H1 (cell line): ENCODE measurements around the gene ANKRD13C. TPM values are rescaled to one million over a fixed set of nuclear protein-coding genes. Genes with fewer than 3 reads are reported as not detected.
A peak's percentile ranks its signal among the peaks of the same experiment; 100 is the strongest.
"Not testable (repeated sequence)": the region's sequence is repeated elsewhere in the genome, so short reads cannot be mapped to it uniquely, and the experiment has no call there.

Experiments used
- CTCF ChIA-PET: fragments of 300-600 bp; sonication (Branson Sonifier 250); formaldehyde crosslinking; loops from one replicate; lab custom pipeline; 2021; ENCODE audit not compliant: partially characterized antibody; lab: Charles Lee
- POLR2A ChIA-PET: fragments of 300-600 bp; sonication (Branson Sonifier 250); formaldehyde crosslinking; loops from one replicate; lab custom pipeline; 2021; ENCODE audit warnings: inconsistent platforms; ENCODE audit not compliant: partially characterized antibody; lab: Charles Lee
- DNase-seq, 2 experiments: peaks; one replicate each; pipeline versions ENCODE4 v3.0.0 to v3.0.0-alpha.2; 2010 to 2022; ENCODE audit warnings: low spot score in 2 of 2, low read depth in 1 of 2, mixed read lengths in 1 of 2
- FAIRE-seq: peaks from 2 replicates; lab custom pipeline; 2011; peaks lifted over from hg19 to GRCh38; lab: Jason Lieb, UNC
- H2AFZ ChIP-seq: 2 replicates; pipeline ENCODE4 v1.8.1; 2012; ENCODE audit warnings: low read length, inconsistent platforms
- H2AK5ac ChIP-seq: 2 replicates; pipeline ENCODE4 v1.6.1; 2013; ENCODE audit warnings: low read depth, low read length
- H2BK120ac ChIP-seq: replicated peaks from 2 replicates; pipeline ENCODE3; 2013; ENCODE audit warnings: low read depth, low read length, inconsistent platforms
- H2BK12ac ChIP-seq: 2 replicates; pipeline ENCODE4 v1.6.1; 2013; ENCODE audit warnings: low read depth, low read length
- H2BK15ac ChIP-seq: 2 replicates; pipeline ENCODE4 v1.6.1; 2013; ENCODE audit warnings: low read length
- H2BK20ac ChIP-seq: 2 replicates; pipeline ENCODE4 v1.6.1; 2013; ENCODE audit warnings: low read length
- H2BK5ac ChIP-seq: 2 replicates; pipeline ENCODE4 v1.6.1; 2013; ENCODE audit warnings: low read depth, low read length
- H3K14ac ChIP-seq: 2 replicates; pipeline ENCODE4 v1.6.1; 2013; ENCODE audit warnings: inconsistent platforms; ENCODE audit not compliant: insufficient read length
- H3K18ac ChIP-seq: 2 replicates; pipeline ENCODE4 v1.6.1; 2013; ENCODE audit warnings: low read length; ENCODE audit errors: extremely low read depth
- H3K23ac ChIP-seq: 2 replicates; pipeline ENCODE4 v1.6.1; 2013; ENCODE audit warnings: inconsistent platforms; ENCODE audit not compliant: insufficient read length
- H3K23me2 ChIP-seq: 2 replicates; pipeline ENCODE4 v1.6.1; 2013; ENCODE audit warnings: low read depth, low read length
- H3K27ac ChIP-seq: 2 replicates; pipeline ENCODE4 v1.6.1; 2011; ENCODE audit warnings: low read depth, low read length, inconsistent platforms
- H3K27me3 ChIP-seq, 4 experiments: replicated peaks in 1 of 4; 1 replicate in 1 of 4; 2 replicates in 3 of 4; pipeline versions ENCODE4 v1.6.1 to v1.8.1; 2011 to 2013; ENCODE audit warnings: low read length in 3 of 4, mild to moderate bottlenecking in 3 of 4, inconsistent platforms in 2 of 4, mixed read lengths in 2 of 4, moderate library complexity in 1 of 4; ENCODE audit not compliant: control insufficient read depth in 3 of 4, insufficient read depth in 3 of 4; ENCODE audit errors: extremely low read depth in 1 of 4
- H3K36me3 ChIP-seq, 4 experiments: 2 replicates each; pipeline versions ENCODE4 v1.6.1 to v1.8.1; 2011 to 2013; ENCODE audit warnings: mild to moderate bottlenecking in 4 of 4, low read length in 3 of 4, moderate library complexity in 2 of 4, control low read depth in 1 of 4, inconsistent platforms in 1 of 4; ENCODE audit not compliant: insufficient read depth in 4 of 4, control insufficient read depth in 2 of 4
- H3K4ac ChIP-seq: replicated peaks from 2 replicates; pipeline ENCODE3; 2013; ENCODE audit warnings: low read length, low read depth, mixed read lengths, inconsistent platforms; ENCODE audit not compliant: insufficient read length
- H3K4me1 ChIP-seq, 4 experiments: replicated peaks in 1 of 4; 1 replicate in 1 of 4; 2 replicates in 3 of 4; pipeline versions ENCODE4 v1.6.1 to v1.8.1; 2011 to 2013; ENCODE audit warnings: low read length in 3 of 4, inconsistent platforms in 2 of 4, mixed read lengths in 1 of 4; ENCODE audit not compliant: insufficient read depth in 4 of 4, control insufficient read depth in 3 of 4
- H3K4me2 ChIP-seq, 2 experiments: 2 replicates each; pipeline versions ENCODE4 v1.6.1 to v1.8.1; 2011 to 2013; ENCODE audit warnings: low read depth in 2 of 2, low read length in 2 of 2, control low read depth in 1 of 2, inconsistent platforms in 1 of 2, mild to moderate bottlenecking in 1 of 2; ENCODE audit not compliant: insufficient read depth in 1 of 2
- H3K4me3 ChIP-seq, 4 experiments: fragments of 200-600, 300-600 bp in 1 of 4; sonication (generic), shearing (Covaris generic), sonication (Bioruptor Twin) in 1 of 4; 2 replicates each; pipeline versions ENCODE4 v1.5.1 to v1.8.1; 2011 to 2016; ENCODE audit warnings: low read length in 4 of 4, low read depth in 3 of 4, control low read depth in 2 of 4, inconsistent platforms in 2 of 4, mild to moderate bottlenecking in 2 of 4, mixed read lengths in 1 of 4, moderate library complexity in 1 of 4; ENCODE audit not compliant: insufficient read depth in 2 of 4; ENCODE audit errors: extremely low read depth in 1 of 4
- H3K56ac ChIP-seq: replicated peaks from 2 replicates; pipeline ENCODE3; 2013; ENCODE audit warnings: low read depth, mild to moderate bottlenecking, mixed read lengths, low read length, inconsistent platforms; ENCODE audit not compliant: insufficient read length
- H3K79me1 ChIP-seq: 2 replicates; pipeline ENCODE4 v1.6.1; 2013; ENCODE audit warnings: low read depth, low read length, control low read depth
- H3K79me2 ChIP-seq, 2 experiments: 2 replicates each; pipeline versions ENCODE4 v1.6.1 to v1.8.1; 2012 to 2013; ENCODE audit warnings: low read length in 2 of 2, mild to moderate bottlenecking in 2 of 2, inconsistent platforms in 1 of 2; ENCODE audit not compliant: insufficient read depth in 2 of 2, control insufficient read depth in 1 of 2
- H3K9ac ChIP-seq, 4 experiments: replicated peaks in 1 of 4; 1 replicate in 1 of 4; 2 replicates in 3 of 4; pipeline versions ENCODE4 v1.6.1 to v1.8.1; 2011 to 2013; ENCODE audit warnings: low read depth in 3 of 4, low read length in 3 of 4, control low read depth in 2 of 4, mild to moderate bottlenecking in 2 of 4, moderate library complexity in 2 of 4, inconsistent platforms in 1 of 4; ENCODE audit errors: extremely low read depth in 1 of 4
- H3K9me3 ChIP-seq, 2 experiments: 2 replicates each; pipeline versions ENCODE4 v1.6.1 to v1.8.1; 2012 to 2013; ENCODE audit warnings: mild to moderate bottlenecking in 2 of 2, moderate library complexity in 2 of 2, control low read depth in 1 of 2, inconsistent platforms in 1 of 2, low read depth in 1 of 2, low read length in 1 of 2, mixed read lengths in 1 of 2; ENCODE audit not compliant: insufficient read depth in 2 of 2
- H4K20me1 ChIP-seq, 2 experiments: replicated peaks in 1 of 2; 2 replicates each; pipeline versions ENCODE3 to v1.8.1; 2011 to 2013; ENCODE audit warnings: inconsistent platforms in 2 of 2, low read length in 2 of 2, mild to moderate bottlenecking in 1 of 2; ENCODE audit not compliant: insufficient read depth in 2 of 2, control insufficient read depth in 1 of 2
- H4K5ac ChIP-seq: 2 replicates; pipeline ENCODE4 v1.6.1; 2013; ENCODE audit warnings: low read length, low read depth, mixed read lengths, inconsistent platforms; ENCODE audit not compliant: insufficient read length
- H4K8ac ChIP-seq: 2 replicates; pipeline ENCODE4 v1.8.0; 2013; ENCODE audit warnings: mild to moderate bottlenecking, moderate library complexity, low read length, inconsistent platforms; ENCODE audit not compliant: insufficient read depth; ENCODE audit errors: extremely low read depth
- H4K91ac ChIP-seq: replicated peaks from 2 replicates; pipeline ENCODE3; 2013; ENCODE audit warnings: low read length, mixed read lengths, inconsistent platforms; ENCODE audit not compliant: insufficient read length
- TEAD4 ChIP-seq: IDR thresholded peaks from 2 replicates; pipeline ENCODE4 v1.6.1; 2012; ENCODE audit warnings: low read depth, low read length, inconsistent platforms, mixed read lengths
- YY1 ChIP-seq: IDR thresholded peaks from 2 replicates; pipeline ENCODE4 v1.6.1; 2011; ENCODE audit warnings: low read depth, mild to moderate bottlenecking, low read length
- WGBS, 2 experiments: shearing (Covaris generic) in 1 of 2; methylation state at CpG; one replicate each; pipeline versions ENCODE4 v1.1.6 to v1.1.7; 2013 to 2015; ENCODE audit warnings: low lambda C conversion rate in 2 of 2, mixed read lengths in 2 of 2, inconsistent platforms in 1 of 2, low coverage in 1 of 2, missing lambda C conversion rate in 1 of 2; ENCODE audit not compliant: insufficient replicate concordance in 2 of 2, insufficient coverage in 1 of 2, insufficient read length in 1 of 2; ENCODE audit errors: extremely low coverage in 1 of 2, missing lambda C conversion rate in 1 of 2; 5-methylcytosine and 5-hydroxymethylcytosine counted together
- polyA plus RNA-seq, 7 experiments: library from polyadenylated mRNA; depleted of rRNA in 3 of 7; stranded (reverse) in 5 of 7; unstranded in 2 of 7; fragments of >200 nt in 5 of 7; fragments of 200-250 nt in 2 of 7; gene quantifications; 1 replicate in 5 of 7; 2 replicates in 1 of 7; 4 replicates in 1 of 7; pipeline versions ENCODE4 v1.2.1 to v1.2.3, GENCODE V29; 2011 to 2013; ENCODE audit warnings: missing spikeins in 2 of 7, mixed read lengths in 2 of 7
- total RNA-seq: library from RNA; stranded (reverse); fragmentation: NEBNext Ultra II Directional; extraction: Animal tissue kit (Norgen Biotek cat#: 25700); gene quantifications from 2 replicates; pipeline ENCODE4 v1.2.1, GENCODE V29; 2021

ANKRD13C gene
- total and polyA plus RNA-seq, 2 of the 8 experiments (the other 6 are each of a cell fraction or from before 2014, with no cell fraction given): 4.8 to 21.7 TPM

- H4K8ac ChIP-seq, H2AFZ ChIP-seq, H3K36me3 ChIP-seq, H4K91ac ChIP-seq, H3K4me1 ChIP-seq, H3K79me2 ChIP-seq, H3K14ac ChIP-seq, FAIRE-seq, H3K23ac ChIP-seq, H3K9me3 ChIP-seq, H2BK12ac ChIP-seq, H2BK20ac ChIP-seq, H3K27ac ChIP-seq, H2BK120ac ChIP-seq, H3K27me3 ChIP-seq, H3K18ac ChIP-seq, H2BK15ac ChIP-seq, H3K4me3 ChIP-seq, H3K79me1 ChIP-seq, CTCF ChIA-PET, H3K4me2 ChIP-seq, H3K9ac ChIP-seq, H2AK5ac ChIP-seq, H3K56ac ChIP-seq, H4K20me1 ChIP-seq, H3K4ac ChIP-seq, H3K23me2 ChIP-seq: not testable (repeated sequence)
- peak in 1 of 2 experiments; percentile 52 for DNase-seq
- 45% methylated on average over 2 of the region's 2 CpGs; no CpG with 5 or more reads in 1 of the 2 experiments for WGBS, 2 experiments
- peak overlapping the region; percentile 52; the same call in 1 of the 2 replicates for H2BK5ac ChIP-seq
- peak; percentile 53; the same call in 1 of the 2 replicates for TF ChIP-seq YY1
- 0 out of 2 replicates have a peak, but pooled peaks have one; percentile 15 for TF ChIP-seq TEAD4
- POLR2A ChIA-PET: interaction anchor here (0.8 to 2.3 kb wide), 4 partner anchors 10 to 1895 kb away, joined by 3 to 22 read pairs (median 3); partner anchors contain the start of gene CTH
- peak overlapping the region; percentile 10 for H4K5ac ChIP-seq
These were observed 19.1 kb upstream of the ANKRD13C start for GRCh38 chr1:70373580-70373979.
